HG03354 (cell line): ENCODE data around the gene SLC24A3.

Source experiments
- ATAC-seq: cut with Tn5 transposase; IDR thresholded peaks from one replicate; pipeline ENCODE4 v1.9.1; 2021; ENCODE audit warnings: mild to moderate bottlenecking; ENCODE audit not compliant: unreplicated experiment, poor library complexity, severe bottlenecking

The SLC24A3 gene

DNA sequence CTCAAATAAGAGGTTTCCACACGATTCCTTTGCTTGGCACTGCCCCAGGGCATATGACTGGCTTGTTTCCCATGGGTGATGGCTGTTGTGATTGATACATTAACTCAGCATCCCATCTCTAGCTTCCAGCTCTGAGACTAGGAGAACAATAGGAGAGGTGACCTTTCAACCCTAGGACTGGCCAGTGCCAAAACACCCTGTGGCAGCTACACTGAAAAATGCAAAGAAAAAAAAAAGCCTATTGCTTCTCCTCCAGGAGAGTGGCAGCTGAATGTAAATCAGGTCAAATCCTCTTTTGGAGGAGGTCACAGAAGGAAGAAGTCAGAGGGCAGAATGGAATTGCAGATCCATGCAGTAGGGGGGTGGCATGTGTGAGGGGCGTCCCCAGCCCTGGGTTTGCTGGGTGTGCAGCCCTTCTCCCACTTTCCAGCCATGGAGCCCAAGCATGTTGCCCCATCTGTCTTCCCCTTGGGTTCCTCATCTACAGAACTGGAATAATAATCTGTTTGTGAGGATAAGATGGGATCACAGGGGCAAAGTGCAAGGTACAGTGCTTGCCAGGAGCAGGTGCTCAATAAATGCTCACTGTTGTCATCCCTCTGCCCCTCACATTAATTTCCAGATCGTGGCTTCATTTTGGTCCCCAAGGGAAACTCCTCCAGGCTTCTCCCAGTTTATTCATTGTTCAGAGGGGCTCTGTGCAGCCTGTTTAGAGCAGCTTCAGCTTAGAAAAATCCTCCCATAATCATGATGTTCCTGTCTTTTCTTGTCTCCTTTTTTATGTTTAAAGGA, 300.6 kb downstream of the SLC24A3 start:
- no peak for ATAC-seq

DNA sequence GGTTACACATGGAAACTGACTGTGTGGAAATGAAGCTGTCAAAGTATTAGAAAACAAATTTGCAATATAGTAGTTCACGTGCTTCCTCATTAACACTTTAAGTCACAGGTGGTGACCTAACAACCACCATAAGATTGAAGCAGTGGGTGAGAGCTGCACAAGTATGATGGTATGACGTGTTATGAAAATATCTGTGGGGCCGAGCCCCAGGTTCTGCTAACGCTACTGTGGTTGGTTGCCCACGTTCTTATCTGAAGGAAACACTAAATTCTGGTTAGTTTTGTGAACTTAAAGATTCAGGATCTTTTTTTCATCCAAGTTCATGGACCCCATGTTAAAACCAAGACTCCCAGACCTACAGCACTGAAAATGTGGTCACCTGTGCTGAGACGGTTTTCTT, 302.6 kb downstream of the SLC24A3 start:
- ATAC-seq: no peak

- ATAC-seq: no peak
Observed at GRCh38 chr20:19519466-19519865, 307.0 kb downstream of the SLC24A3 start.

GRCh38 chr20:19520261-19520660, 307.8 kb downstream of the SLC24A3 start:
- no peak for ATAC-seq

GRCh38 chr20:19522071-19522801, 309.8 kb downstream of the SLC24A3 start:
- ATAC-seq: no peak

DNA sequence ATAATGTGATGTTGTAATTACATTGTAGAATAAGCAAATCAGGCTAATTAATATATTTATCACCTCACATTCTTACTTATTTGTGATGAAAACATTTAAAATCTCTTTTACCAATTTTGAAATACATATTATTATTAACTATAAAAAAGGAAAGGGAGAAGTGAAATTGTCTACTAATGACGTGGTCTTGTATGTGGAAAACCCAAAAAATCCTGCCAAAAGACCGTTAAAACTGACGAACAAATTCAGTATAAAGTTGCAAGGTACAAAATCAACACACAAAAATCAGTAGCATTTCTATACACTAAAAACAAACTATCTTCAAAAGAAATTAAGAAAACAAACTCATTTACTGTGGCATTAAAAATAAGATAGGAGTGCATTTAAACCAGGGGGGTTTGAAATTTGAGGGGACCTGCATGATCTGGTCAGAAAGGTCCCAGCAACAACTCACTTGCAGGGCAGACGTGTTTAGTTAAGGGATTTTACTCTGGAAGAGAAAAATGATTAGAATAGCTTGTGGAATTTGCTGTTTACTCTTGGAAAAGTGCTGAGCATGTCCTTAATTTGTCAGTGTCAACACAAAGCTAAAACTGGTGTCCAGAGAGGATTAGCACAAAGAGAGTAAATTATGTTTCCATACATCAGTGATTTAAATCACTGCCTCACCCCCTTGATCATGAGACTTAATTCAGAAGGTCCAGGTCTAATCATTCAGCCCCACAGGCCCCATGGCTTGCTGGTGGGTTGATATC, 310.6 kb downstream of the SLC24A3 start:
- ATAC-seq: no peak

GRCh38 chr20:19524691-19525090, 312.2 kb downstream of the SLC24A3 start:
- ATAC-seq: no peak

- no peak for ATAC-seq
Observed at GRCh38 chr20:19527509-19527908, 315.1 kb downstream of the SLC24A3 start.

DNA sequence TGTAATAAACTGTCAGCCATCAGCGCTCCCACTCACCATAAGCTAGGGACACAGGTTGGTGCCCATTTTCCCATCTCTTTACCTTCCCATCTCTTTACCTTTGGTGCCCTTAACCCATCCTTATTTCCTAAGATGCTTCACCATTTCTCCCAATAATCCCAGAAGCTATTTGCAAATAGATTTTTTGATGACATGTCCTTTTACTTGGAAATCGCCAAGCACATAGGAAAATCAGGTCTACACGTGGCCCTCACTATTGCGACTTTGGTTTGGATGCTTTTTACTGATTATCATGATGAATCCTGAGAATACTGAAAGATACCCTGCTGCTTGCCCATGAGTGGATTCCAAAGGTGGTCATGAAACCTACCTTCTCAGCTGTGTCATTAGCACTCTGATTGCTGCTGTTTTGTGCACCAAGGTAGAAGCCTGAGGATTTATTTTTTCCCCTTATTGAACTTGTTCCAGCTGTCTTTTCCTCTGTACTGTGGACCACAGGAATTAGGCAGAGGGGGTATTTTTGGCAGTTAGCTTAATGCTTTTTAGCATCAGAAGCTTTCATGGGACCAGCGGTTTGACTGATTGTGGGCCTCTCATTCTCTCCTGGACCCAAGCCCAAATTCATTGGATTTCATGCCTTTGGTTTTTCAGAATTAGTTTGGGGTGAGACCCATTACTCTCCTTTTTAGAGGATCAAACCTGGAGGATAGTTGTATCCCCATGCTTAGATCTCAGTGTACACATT, 316.0 kb downstream of the SLC24A3 start:
- no peak for ATAC-seq

GRCh38 chr20:19530006-19530405, 317.6 kb downstream of the SLC24A3 start:
- ATAC-seq: no peak

DNA sequence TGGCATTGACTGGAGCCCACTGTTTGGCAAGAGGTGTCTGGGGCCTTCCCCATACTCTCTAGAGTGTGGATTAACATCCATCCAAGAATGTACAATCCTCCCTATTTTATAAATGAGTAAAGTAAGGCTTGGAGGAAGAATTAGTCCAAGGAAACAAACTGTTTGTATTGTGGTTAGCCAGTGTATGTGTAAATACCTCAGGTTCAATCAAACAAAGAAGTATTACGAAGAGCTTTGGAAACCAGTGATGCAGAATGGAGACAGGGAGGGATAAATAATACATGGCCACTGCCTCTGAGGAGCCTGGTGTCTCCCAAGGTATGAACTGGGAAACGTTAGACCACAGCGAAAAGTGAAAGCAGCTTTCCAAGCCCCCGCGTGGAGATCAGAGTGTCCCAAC, 319.0 kb downstream of the SLC24A3 start:
- ATAC-seq: no peak

DNA sequence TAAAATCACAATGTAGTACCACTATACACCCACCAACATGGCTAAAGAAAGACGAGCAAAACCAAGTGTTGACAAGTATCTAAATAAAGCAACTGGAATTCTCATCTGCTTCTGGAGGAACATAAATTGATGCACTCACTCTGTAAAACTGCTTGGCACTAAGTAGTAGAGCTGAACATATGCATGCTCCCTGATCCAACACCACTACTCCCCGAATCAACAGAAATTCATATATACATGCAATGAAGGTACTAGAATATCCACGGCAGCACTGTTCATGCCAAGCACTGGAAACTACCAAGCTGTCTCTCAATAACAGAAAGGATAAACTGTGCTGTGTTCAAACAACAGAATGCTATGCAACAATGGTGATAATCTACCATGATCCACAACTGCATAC, 326.1 kb downstream of the SLC24A3 start:
- no peak for ATAC-seq

DNA sequence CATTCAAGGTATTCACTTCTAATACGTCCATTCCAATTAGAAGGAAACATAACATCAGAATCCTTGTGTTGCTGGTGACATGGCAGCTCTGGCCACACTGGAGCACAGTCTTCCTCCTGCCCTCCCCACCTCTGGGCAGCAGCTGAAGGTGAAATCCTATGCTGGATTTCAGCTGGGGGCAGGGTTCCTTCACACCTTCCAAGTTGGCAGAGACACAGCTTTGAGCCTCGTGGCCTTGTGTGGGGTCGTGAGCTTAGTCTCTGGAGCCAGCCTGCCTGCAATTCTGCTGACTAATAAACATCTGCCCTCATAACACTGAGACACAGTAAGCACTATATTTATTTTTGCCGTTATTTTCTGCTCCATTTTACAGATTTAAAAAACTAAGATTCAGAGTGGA, 326.7 kb downstream of the SLC24A3 start:
- ATAC-seq: no peak

DNA sequence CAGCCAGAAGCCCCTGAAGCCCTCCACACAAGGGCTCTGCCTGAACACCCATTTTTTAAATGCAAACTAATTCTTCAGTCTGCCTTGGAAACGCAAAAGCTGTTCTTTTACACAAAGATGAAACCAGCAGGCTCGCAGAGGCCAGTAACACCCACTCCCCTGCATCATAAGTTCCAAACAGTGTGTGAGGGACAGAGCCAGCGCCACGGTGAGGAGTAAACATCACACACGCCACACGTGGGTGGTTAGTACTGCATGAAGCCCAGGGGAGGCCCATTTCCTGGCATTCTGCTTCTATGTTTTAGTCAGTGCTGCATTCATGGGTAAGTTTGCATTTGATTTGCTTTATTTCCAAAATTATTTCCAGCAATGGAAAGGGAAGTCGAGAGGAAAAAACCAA, 327.9 kb downstream of the SLC24A3 start:
- no peak for ATAC-seq

- ATAC-seq: no peak
Observed at GRCh38 chr20:19543101-19543500, 330.7 kb downstream of the SLC24A3 start.

GRCh38 chr20:19544684-19545083, 332.2 kb downstream of the SLC24A3 start:
- no peak for ATAC-seq

- no peak for ATAC-seq
Observed at GRCh38 chr20:19546648-19547047, 334.2 kb downstream of the SLC24A3 start.

GRCh38 chr20:19547547-19547946, 335.1 kb downstream of the SLC24A3 start:
- no peak for ATAC-seq

DNA sequence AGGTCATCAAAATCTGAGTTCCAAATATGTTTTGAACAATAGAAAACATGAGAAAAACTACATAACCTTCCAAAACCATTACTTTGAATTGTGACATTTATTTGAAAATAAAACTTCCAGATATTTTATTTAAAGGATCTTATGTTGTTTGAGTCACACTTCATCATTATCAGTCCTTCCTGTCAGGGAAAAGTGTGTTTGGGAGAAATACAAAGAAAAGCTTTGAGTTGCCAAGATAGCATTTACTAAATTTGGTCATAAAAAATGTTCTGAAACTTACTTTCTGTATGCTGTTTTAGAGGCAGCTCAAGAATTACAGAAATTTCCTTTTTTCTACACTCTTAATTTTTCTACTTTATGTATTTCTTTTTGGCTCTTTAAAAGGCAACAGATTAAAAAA, 337.5 kb downstream of the SLC24A3 start:
- ATAC-seq: no peak
